Mesenchymal stem cell (in vitro differentiated cells and primary cell): ENCODE measurements around the gene ZC3H18.
"Not testable (repeated sequence)": the region's sequence is repeated elsewhere in the genome, so short reads cannot be mapped to it uniquely, and the experiment has no call there.

Source experiments
- DNase-seq: peaks from one replicate; pipeline ENCODE4 v3.0.0-alpha.2; 2013
- H2AFZ ChIP-seq: one replicate; pipeline ENCODE4 v1.6.1; 2013; ENCODE audit warnings: low read depth, mild to moderate bottlenecking, control low read depth, inconsistent platforms, low read length, moderate library complexity
- H2AK5ac ChIP-seq: 2 replicates; pipeline ENCODE4 v1.6.1; 2013; ENCODE audit warnings: low read length, moderate library complexity, mild to moderate bottlenecking, inconsistent platforms; ENCODE audit not compliant: severe bottlenecking
- H2BK120ac ChIP-seq: one replicate; pipeline ENCODE4 v1.6.1; 2013; ENCODE audit warnings: low read depth, mild to moderate bottlenecking, inconsistent platforms, low read length, moderate library complexity
- H2BK12ac ChIP-seq, 2 experiments: one replicate each; pipeline ENCODE4 v1.6.1; 2013; ENCODE audit warnings: inconsistent platforms in 2 of 2, low read length in 2 of 2, mild to moderate bottlenecking in 2 of 2, moderate library complexity in 2 of 2, control low read depth in 1 of 2
- H2BK15ac ChIP-seq: one replicate; pipeline ENCODE4 v1.6.1; 2013; ENCODE audit warnings: mild to moderate bottlenecking, low read depth, inconsistent platforms; ENCODE audit not compliant: poor library complexity, severe bottlenecking
- H2BK5ac ChIP-seq: 2 replicates; pipeline ENCODE4 v1.6.1; 2013; ENCODE audit warnings: low read depth, mild to moderate bottlenecking, low read length, control low read depth, inconsistent platforms; ENCODE audit not compliant: poor library complexity, severe bottlenecking
- H3K14ac ChIP-seq, 2 experiments: one replicate each; pipeline ENCODE4 v1.6.1; 2013; ENCODE audit warnings: inconsistent platforms in 2 of 2, low read length in 2 of 2, control low read depth in 1 of 2, mild to moderate bottlenecking in 1 of 2, moderate library complexity in 1 of 2
- H3K18ac ChIP-seq, 2 experiments: one replicate each; pipeline ENCODE4 v1.6.1; 2013; ENCODE audit warnings: inconsistent platforms in 2 of 2, low read length in 2 of 2, control low read depth in 1 of 2, low read depth in 1 of 2, mild to moderate bottlenecking in 1 of 2
- H3K23ac ChIP-seq, 2 experiments: one replicate each; pipeline ENCODE4 v1.6.1; 2013; ENCODE audit warnings: inconsistent platforms in 2 of 2, low read length in 2 of 2, mild to moderate bottlenecking in 2 of 2, moderate library complexity in 2 of 2, control low read depth in 1 of 2
- H3K27ac ChIP-seq: 2 replicates; pipeline ENCODE4 v1.5.1; 2013; ENCODE audit warnings: mild to moderate bottlenecking, moderate library complexity, low read length, control low read depth, inconsistent platforms; ENCODE audit not compliant: poor library complexity, severe bottlenecking
- H3K27me3 ChIP-seq, 2 experiments: 2 replicates each; pipeline versions ENCODE4 v1.6.1 to v1.7.0; 2013; ENCODE audit warnings: low read length in 2 of 2, mild to moderate bottlenecking in 2 of 2, moderate library complexity in 2 of 2, control low read depth in 1 of 2, inconsistent platforms in 1 of 2; ENCODE audit not compliant: control insufficient read depth in 1 of 2, insufficient read depth in 1 of 2
- H3K36me3 ChIP-seq, 2 experiments: 2 replicates each; pipeline versions ENCODE4 v1.6.1 to v1.7.0; 2013; ENCODE audit warnings: low read length in 2 of 2, control low read depth in 1 of 2, inconsistent platforms in 1 of 2, low read depth in 1 of 2, mild to moderate bottlenecking in 1 of 2; ENCODE audit not compliant: insufficient read depth in 2 of 2, control insufficient read depth in 1 of 2
- H3K4ac ChIP-seq, 2 experiments: one replicate each; pipeline ENCODE4 v1.6.1; 2013; ENCODE audit warnings: inconsistent platforms in 2 of 2, low read length in 2 of 2, mild to moderate bottlenecking in 2 of 2, moderate library complexity in 2 of 2, control low read depth in 1 of 2, low read depth in 1 of 2
- H3K4me1 ChIP-seq: 2 replicates; pipeline ENCODE4 v1.6.1; 2013; ENCODE audit warnings: low read depth, low read length, control low read depth; ENCODE audit not compliant: control insufficient read depth, insufficient read depth
- H3K4me2 ChIP-seq: 2 replicates; pipeline ENCODE4 v1.6.1; 2013; ENCODE audit warnings: low read length, mild to moderate bottlenecking, inconsistent platforms; ENCODE audit not compliant: poor library complexity, severe bottlenecking
- H3K4me3 ChIP-seq, 2 experiments: 2 replicates each; pipeline versions ENCODE4 v1.5.1 to v1.7.0; 2013; ENCODE audit warnings: low read length in 2 of 2, mild to moderate bottlenecking in 2 of 2, control low read depth in 1 of 2, low read depth in 1 of 2; ENCODE audit not compliant: insufficient read depth in 1 of 2
- H3K79me1 ChIP-seq: replicated peaks from 2 replicates; pipeline ENCODE4 v1.6.1; 2013; ENCODE audit warnings: mild to moderate bottlenecking, control low read depth, low read length, inconsistent platforms; ENCODE audit not compliant: poor library complexity, severe bottlenecking
- H3K9ac ChIP-seq: 2 replicates; pipeline ENCODE4 v1.7.0; 2013; ENCODE audit warnings: mild to moderate bottlenecking, low read length, moderate library complexity
- H3K9me3 ChIP-seq: 2 replicates; pipeline ENCODE4 v1.7.0; 2013; ENCODE audit warnings: mild to moderate bottlenecking, low read length; ENCODE audit not compliant: control insufficient read depth
- H4K8ac ChIP-seq: one replicate; pipeline ENCODE4 v1.6.1; 2013; ENCODE audit warnings: inconsistent platforms, mild to moderate bottlenecking, low read length, moderate library complexity
- H4K91ac ChIP-seq: one replicate; pipeline ENCODE4 v1.6.1; 2013; ENCODE audit warnings: mild to moderate bottlenecking, low read length, inconsistent platforms
- WGBS: methylation state at CpG from one replicate; pipeline ENCODE4 v1.1.7; 2013; ENCODE audit warnings: mixed read lengths; 5-methylcytosine and 5-hydroxymethylcytosine counted together

ZC3H18 gene

DNA sequence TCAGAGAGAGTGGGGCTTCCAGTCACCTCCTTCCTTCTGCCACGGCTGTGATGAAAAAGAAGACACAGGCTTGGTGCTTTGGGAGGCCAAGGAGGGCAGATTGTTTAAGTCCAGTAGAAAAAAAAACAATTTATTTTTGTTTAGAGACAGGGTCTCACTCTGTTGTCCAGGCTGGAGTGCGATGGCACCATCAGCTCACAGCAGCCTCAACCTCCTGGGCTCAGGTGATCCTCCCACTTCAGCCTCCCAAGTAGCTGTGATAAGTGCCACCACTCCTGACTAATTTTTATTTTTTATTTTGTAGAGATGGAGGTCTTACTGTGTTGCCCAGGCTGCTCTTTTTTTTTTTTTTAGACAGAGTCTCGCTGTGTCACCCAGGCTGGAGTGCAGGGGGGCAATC lies 95.4 kb downstream of the ZC3H18 start:
- H2AFZ ChIP-seq = no peak overlapping the region
- no peaks in the 10 kb centered on the region for H3K9me3 ChIP-seq
- no peak overlapping the region for H3K18ac ChIP-seq
- H4K8ac ChIP-seq = no peak overlapping the region
- H2BK15ac ChIP-seq = no peak overlapping the region
- H3K4me2 ChIP-seq = no peak overlapping the region
- no peak overlapping the region for H3K9ac ChIP-seq
- peaks cover 3 to 9% of the 10 kb centered on the region in 2 experiments for H3K36me3 ChIP-seq
- H3K4me3 ChIP-seq = no peak overlapping the region
- H2BK12ac ChIP-seq = no peak overlapping the region
- no peak overlapping the region for H4K91ac ChIP-seq
- no peak overlapping the region for H2BK5ac ChIP-seq
- H3K27me3 ChIP-seq = no peaks in the 10 kb centered on the region
- no peak overlapping the region for H2BK120ac ChIP-seq
- peaks cover 12% of the 10 kb centered on the region for H3K4me1 ChIP-seq
- H3K4ac ChIP-seq = no peak overlapping the region
- no peak overlapping the region for H3K14ac ChIP-seq
- peaks cover 11% of the 10 kb centered on the region for H3K79me1 ChIP-seq
- no peak for DNase-seq
- 100% methylated on average over 3 of the region's 3 CpGs for WGBS
- no peak overlapping the region for H2AK5ac ChIP-seq
- H3K27ac ChIP-seq = no peak overlapping the region
- H3K23ac ChIP-seq = no peak overlapping the region

DNA sequence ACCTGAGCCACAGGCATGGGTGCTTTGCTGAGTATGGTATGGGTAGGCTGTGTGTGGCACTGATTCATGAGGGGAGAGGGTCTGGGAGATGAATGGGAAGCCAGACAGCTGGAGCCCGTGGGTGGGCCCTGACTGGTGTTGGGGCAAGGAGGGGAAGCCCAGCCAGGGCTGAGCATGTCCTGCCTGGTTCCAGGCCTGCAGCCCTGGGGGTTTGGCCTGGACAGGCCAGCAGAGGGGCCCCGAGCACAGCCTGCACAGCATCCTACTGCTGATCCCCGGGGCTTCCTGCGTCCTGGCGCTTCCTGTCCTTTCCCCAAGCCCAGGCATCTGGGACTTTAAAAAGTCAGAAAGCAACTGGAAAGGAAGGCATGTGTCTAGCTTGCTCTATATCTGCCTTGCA lies 97.3 kb downstream of the ZC3H18 start:
- H2BK5ac ChIP-seq = no peak overlapping the region
- WGBS = 12% methylated on average over 5 of the region's 5 CpGs
- H3K18ac ChIP-seq = peak overlapping the region in 1 of 2 experiments; percentile 46
- no peak overlapping the region for H2AK5ac ChIP-seq
- H4K91ac ChIP-seq = peak overlapping the region; percentile 34
- peaks cover 11% of the 10 kb centered on the region for H3K79me1 ChIP-seq
- no peak overlapping the region for H2AFZ ChIP-seq
- H2BK120ac ChIP-seq = no peak overlapping the region
- no peaks in the 10 kb centered on the region for H3K9me3 ChIP-seq
- peak overlapping the region; percentile 80 for H2BK15ac ChIP-seq
- peaks cover 6% of the 10 kb centered on the region for H3K4me1 ChIP-seq
- peak overlapping the region; percentile 85 for H4K8ac ChIP-seq
- peaks cover 11 to 16% of the 10 kb centered on the region in 2 experiments for H3K36me3 ChIP-seq
- H3K4me3 ChIP-seq = no peak overlapping the region
- H3K27ac ChIP-seq = no peak overlapping the region
- no peak overlapping the region for H3K23ac ChIP-seq
- H3K14ac ChIP-seq = peak overlapping the region in 1 of 2 experiments; percentile 86
- no peaks in the 10 kb centered on the region for H3K27me3 ChIP-seq
- peak; percentile 73 for DNase-seq
- H2BK12ac ChIP-seq = peak overlapping the region in 1 of 2 experiments; percentile 10
- no peak overlapping the region for H3K4me2 ChIP-seq
- H3K9ac ChIP-seq = no peak overlapping the region
- no peak overlapping the region for H3K4ac ChIP-seq

GRCh38 chr16:88669493-88669892 lies 99.3 kb downstream of the ZC3H18 start:
- not testable (repeated sequence) for H3K14ac ChIP-seq, DNase-seq, H2BK120ac ChIP-seq, H3K4me3 ChIP-seq, H3K4ac ChIP-seq, H3K79me1 ChIP-seq, H4K91ac ChIP-seq, H2AFZ ChIP-seq, H3K4me2 ChIP-seq, H3K18ac ChIP-seq, H3K4me1 ChIP-seq, H3K23ac ChIP-seq, H2BK12ac ChIP-seq, H2AK5ac ChIP-seq, H4K8ac ChIP-seq, H3K27me3 ChIP-seq, H2BK15ac ChIP-seq, H3K27ac ChIP-seq, H3K9me3 ChIP-seq, H2BK5ac ChIP-seq
- Histone ChIP-seq H3K9ac (peak overlapping the region; percentile 14), H3K36me3 (peaks cover 15 to 24% of the 10 kb centered on the region in 2 experiments)
- WGBS = 98% methylated on average over 4 of the region's 8 CpGs

DNA sequence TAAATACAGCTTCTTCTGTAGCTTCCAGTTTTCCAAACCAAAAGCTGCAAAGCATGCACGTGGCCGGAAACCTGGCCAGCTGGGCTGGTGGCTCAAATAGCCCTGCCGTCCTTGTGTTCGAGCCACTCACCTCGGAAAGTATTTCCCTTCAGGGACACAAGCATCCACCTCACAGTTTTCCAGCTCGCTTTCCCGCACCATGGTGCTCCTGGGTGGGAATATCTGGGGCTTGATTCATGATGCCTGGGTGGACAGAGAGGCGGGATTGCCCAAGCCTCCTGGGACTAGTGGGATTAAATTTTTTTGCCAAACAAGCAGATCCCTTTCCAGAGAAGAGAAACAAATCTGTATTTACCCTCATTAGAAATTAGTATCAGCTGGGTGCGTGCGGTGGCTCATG lies 99.8 kb downstream of the ZC3H18 start:
- Histone ChIP-seq H3K4me3 (no peak overlapping the region), H2BK120ac (no peak overlapping the region), H2AFZ (no peak overlapping the region), H4K8ac (no peak overlapping the region), H2BK5ac (no peak overlapping the region), H2AK5ac (no peak overlapping the region), H3K14ac (no peak overlapping the region), H4K91ac (no peak overlapping the region), H3K4me1 (peaks cover 4% of the 10 kb centered on the region), H3K36me3 (peaks cover 16 to 23% of the 10 kb centered on the region in 2 experiments), H3K4me2 (no peak overlapping the region), H3K4ac (no peak overlapping the region), H3K27me3 (no peaks in the 10 kb centered on the region), H3K9me3 (no peaks in the 10 kb centered on the region), H3K23ac (no peak overlapping the region), H3K27ac (no peak overlapping the region), H3K79me1 (peaks cover 1% of the 10 kb centered on the region), H2BK12ac (no peak overlapping the region), H2BK15ac (no peak overlapping the region), H3K18ac (no peak overlapping the region), H3K9ac (peak overlapping the region; percentile 14)
- DNase-seq = no peak
- WGBS = 100% methylated on average over 4 of the region's 10 CpGs
